ENCODE measurements around the gene CDK13. TPM values are rescaled to one million over a fixed set of nuclear protein-coding genes. Genes with fewer than 3 reads are reported as not detected.
A peak's percentile ranks its signal among the peaks of the same experiment; 100 is the strongest.

CDK13 gene
- total and polyA plus RNA-seq, 9 of the 15 experiments (the other 6 are each of a cell fraction or from before 2014, with no cell fraction given) = 9.8 to 46.1 (median 32.4) TPM

- TF ChIP-seq PCBP1 (IDR thresholded peaks at IDR 0.05; ENCODE audit: low read depth, low read length, poor library complexity, severe bottlenecking) (peak; percentile 73), ARID3B (CRISPR knock-in tag; IDR thresholded peaks at IDR 0.05; ENCODE audit: borderline replicate concordance) (no peak), PTBP1 (IDR thresholded peaks at IDR 0.05; ENCODE audit: low read depth, low read length) (no peak), ZNF445 (CRISPR knock-in tag; IDR thresholded peaks at IDR 0.05; ENCODE audit: low read depth) (no peak), NR0B1 (IDR thresholded peaks at IDR 0.05; ENCODE audit: partially characterized antibody) (no peak), ZNF695 (CRISPR knock-in tag; IDR thresholded peaks at IDR 0.05) (no peak), ZBTB9 (CRISPR knock-in tag; IDR thresholded peaks at IDR 0.05) (peak; percentile 71), SP1 (CRISPR knock-in tag; IDR thresholded peaks at IDR 0.05) (no peak), ZNF121 (CRISPR knock-in tag; conservative IDR thresholded peaks at IDR 0.05) (no peak), PKNOX1 (IDR thresholded peaks at IDR 0.05) (no peak), NR4A1 (CRISPR knock-in tag; IDR thresholded peaks at IDR 0.05) (no peak), NR4A1 (tag; IDR thresholded peaks at IDR 0.05) (no peak), KLF13 (tag; IDR thresholded peaks at IDR 0.05; ENCODE audit: borderline replicate concordance, low read depth) (peak; percentile 57; the same call in 1 of the 2 replicates), SMAD4 (CRISPR knock-in tag; conservative IDR thresholded peaks at IDR 0.05) (peak; percentile 40), SETDB1 (IDR thresholded peaks at IDR 0.05; ENCODE audit: low read length) (no peak), ZBTB49 (CRISPR knock-in tag; IDR thresholded peaks at IDR 0.05; ENCODE audit: borderline replicate concordance) (0 out of 2 replicates have a peak, but pooled peaks have one; percentile 40)
Observed at GRCh38 chr7:39949971-39950472, at the start of gene CDK13 (continued).
